ENCODE measurements around the gene ERGIC1. TPM values are rescaled to one million over a fixed set of nuclear protein-coding genes. Genes with fewer than 3 reads are reported as not detected.
A peak's percentile ranks its signal among the peaks of the same experiment; 100 is the strongest.

Gene ERGIC1
- total and polyA plus RNA-seq, 8 donors = 116 to 229 (median 125) TPM

GRCh38 chr5:172958331-172959046 lies 124.4 kb downstream of the ERGIC1 start:
- TF ChIP-seq CTCF (IDR thresholded peaks at IDR 0.05) = no peak
- no peaks in the 10 kb centered on the region for H3K9me3 ChIP-seq

GRCh38 chr5:172959824-172960799 lies 126.1 kb downstream of the ERGIC1 start:
- ATAC-seq = no peak
- Histone ChIP-seq H3K27ac (peak overlapping the region; percentile 82 to 90), H3K4me1 (peaks cover 7 to 19% of the 10 kb centered on the region in 2 donors), H3K4me3 (peak overlapping the region; percentile 70 to 74), H3K27me3 (no peaks in the 10 kb centered on the region), H3K9me3 (no peaks in the 10 kb centered on the region), H3K36me3 (peaks cover 0 to 15% of the 10 kb centered on the region in 2 donors)
- TF ChIP-seq CTCF (IDR thresholded peaks at IDR 0.05) = no peak
- DNase-seq = no peak
- intact Hi-C loops (cut with DNase I) = no loop called here

More at GRCh38 chr5:172958331-172959046, 124.4 kb downstream of the ERGIC1 start:
- H3K27ac ChIP-seq = peak overlapping the region; percentile 82 to 90
- H3K36me3 ChIP-seq = peaks cover 0 to 6% of the 10 kb centered on the region in 2 donors
- peak; percentile 94 for ATAC-seq
- intact Hi-C loops (cut with DNase I) = no loop called here
- H3K27me3 ChIP-seq = no peaks in the 10 kb centered on the region
- peak overlapping the region; percentile 70 to 74 for H3K4me3 ChIP-seq
- peak in 3 of 4 donors; percentile 52 to 93 (median 74) for DNase-seq
- H3K4me1 ChIP-seq = peaks cover 7 to 19% of the 10 kb centered on the region in 2 donors

- Histone ChIP-seq H3K27me3 (no peaks in the 10 kb centered on the region), H3K27ac (peak overlapping the region; percentile 54 to 56)
These were observed 135.9 kb downstream of the ERGIC1 start for GRCh38 chr5:172969921-172970320.

GRCh38 chr5:172971482-172971881 lies 137.4 kb downstream of the ERGIC1 start:
- intact Hi-C loops (cut with DNase I) = no loop called here
- no peak for TF ChIP-seq CTCF (IDR thresholded peaks at IDR 0.05)
- ATAC-seq = no peak
- Histone ChIP-seq H3K9me3 (no peaks in the 10 kb centered on the region), H3K4me3 (no peak overlapping the region), H3K4me1 (peaks cover 0 to 19% of the 10 kb centered on the region in 2 donors), H3K27ac (no peak overlapping the region), H3K27me3 (no peaks in the 10 kb centered on the region), H3K36me3 (peaks cover 0 to 19% of the 10 kb centered on the region in 2 donors)
- no peak for DNase-seq

More at GRCh38 chr5:172969921-172970320, 135.9 kb downstream of the ERGIC1 start:
- H3K9me3 ChIP-seq = no peaks in the 10 kb centered on the region
- H3K4me3 ChIP-seq = no peak overlapping the region
- intact Hi-C loops (cut with DNase I) = no loop called here
- peaks cover 0 to 28% of the 10 kb centered on the region in 2 donors for H3K36me3 ChIP-seq
- DNase-seq (no peak), ATAC-seq (peak; percentile 29)
- TF ChIP-seq CTCF (IDR thresholded peaks at IDR 0.05) = no peak
- H3K4me1 ChIP-seq = peaks cover 0 to 19% of the 10 kb centered on the region in 2 donors

All from left lung (tissue), 10 donors.